NCI-H526 treated with DMSO at 0.1 percent for 48 hours (cell line): Measurements from ENCODE around the gene ZMIZ1.

Experiments used
- DNase-seq: peaks from one replicate; lab custom pipeline; 2025; lab: John Stamatoyannopoulos, UW

Gene ZMIZ1

DNA sequence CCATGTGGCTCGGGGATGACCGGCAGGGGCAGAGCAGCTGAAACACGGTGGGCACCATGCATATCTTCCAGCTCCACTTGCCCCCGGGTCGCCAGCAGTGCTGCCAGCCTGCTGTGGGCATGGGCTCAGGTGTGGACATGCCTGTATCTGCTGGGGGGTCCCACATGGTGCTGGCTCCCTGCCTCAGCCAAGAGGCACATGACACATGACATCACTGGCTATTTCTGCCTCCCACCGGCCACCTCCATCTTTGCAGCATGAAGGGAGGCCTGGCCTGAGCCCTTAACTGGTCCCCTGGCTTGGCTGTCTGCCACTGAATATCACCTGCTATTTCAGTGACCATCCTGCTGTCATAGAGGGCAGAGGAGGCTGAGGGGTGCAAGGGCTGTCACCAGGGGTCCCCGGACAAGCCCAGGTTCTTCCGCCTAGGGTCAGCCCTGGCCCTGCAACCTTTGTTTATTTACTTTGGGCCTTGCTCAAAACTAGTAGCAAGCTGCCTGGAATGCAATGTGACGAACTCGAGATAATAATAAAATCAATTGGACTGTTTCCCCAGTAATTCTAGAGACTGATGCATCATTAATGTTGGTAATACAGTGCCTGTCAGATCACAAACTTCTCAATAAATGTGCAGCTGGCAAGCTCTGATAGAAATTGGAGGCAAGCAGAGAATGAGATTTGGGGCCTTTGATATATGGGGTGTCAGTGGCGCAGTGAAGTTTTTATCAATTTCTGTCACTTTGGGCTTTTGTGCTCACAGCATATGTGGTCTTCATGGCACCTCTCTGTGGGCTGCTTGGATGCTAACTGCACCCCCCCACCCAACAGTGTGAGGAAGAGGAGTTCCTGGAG, 28.5 kb downstream of the ZMIZ1 start:
- no peak for DNase-seq

DNA sequence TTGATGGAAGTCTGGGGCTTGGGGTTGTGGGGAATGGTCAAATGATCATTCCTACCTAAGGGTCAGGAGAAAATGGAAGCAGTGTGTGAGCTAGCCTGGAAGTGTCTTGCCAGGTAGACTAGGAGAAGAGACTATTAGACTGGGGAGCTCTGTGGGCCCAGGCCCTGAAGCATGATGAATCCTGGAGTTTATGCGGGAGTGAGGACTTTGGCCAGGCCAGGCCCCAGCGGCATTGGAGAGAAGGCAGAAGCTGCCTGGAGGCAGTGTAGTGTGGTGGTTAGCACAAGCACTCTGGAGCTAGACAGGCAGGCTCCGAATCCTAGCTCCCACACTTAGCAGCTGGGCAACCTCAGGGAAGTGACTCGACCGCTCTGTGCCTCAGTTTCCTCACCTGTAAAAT, 29.3 kb downstream of the ZMIZ1 start:
- no peak for DNase-seq

DNA sequence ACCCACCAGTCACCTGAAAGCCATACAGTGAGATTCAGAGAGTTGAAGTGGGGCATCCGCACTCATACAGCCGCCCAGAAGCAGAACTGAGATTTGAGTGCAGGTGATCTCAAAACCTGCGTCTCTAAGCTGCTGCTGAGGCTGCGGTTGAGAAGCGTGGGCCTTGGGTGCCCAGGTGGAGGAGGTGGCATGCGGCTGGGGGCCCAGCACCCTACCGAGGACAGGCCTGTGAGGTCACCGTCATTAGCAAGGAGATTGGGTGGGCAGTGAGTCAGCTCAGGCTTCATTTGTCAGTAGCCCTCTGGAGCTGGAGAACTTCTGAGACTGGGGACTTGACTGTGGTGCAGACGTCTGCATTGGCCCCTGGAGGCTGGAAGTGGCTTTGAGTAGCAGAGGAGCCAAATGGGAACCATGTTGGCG, 29.8 kb downstream of the ZMIZ1 start:
- no peak for DNase-seq

DNA sequence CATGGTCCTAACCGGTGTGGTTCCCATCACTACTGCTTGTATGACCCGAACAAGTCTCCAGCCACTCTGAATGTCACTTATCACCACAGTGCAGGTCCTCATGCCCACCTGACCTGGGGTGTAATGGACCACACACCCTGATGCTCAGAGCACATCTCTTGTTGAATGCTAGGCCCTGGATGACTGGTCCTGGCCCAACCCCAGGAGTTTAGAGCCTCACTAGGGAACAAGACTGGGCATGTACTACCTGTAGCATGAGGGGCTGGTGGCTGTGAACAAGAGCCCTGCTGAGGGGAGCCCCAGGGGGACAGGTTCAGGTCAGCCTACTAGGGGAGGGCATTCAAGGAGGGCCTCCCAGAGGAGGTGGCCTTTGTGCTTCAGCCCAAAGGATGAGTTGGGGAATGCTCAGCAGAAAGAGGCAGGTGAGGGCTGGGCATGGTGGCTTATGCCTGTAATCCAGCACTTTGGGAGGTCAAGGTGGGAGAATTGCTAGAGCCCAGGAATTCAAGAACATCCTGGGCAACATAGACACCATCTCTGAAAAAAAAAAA, 31.2 kb downstream of the ZMIZ1 start:
- DNase-seq, result no peak

DNA sequence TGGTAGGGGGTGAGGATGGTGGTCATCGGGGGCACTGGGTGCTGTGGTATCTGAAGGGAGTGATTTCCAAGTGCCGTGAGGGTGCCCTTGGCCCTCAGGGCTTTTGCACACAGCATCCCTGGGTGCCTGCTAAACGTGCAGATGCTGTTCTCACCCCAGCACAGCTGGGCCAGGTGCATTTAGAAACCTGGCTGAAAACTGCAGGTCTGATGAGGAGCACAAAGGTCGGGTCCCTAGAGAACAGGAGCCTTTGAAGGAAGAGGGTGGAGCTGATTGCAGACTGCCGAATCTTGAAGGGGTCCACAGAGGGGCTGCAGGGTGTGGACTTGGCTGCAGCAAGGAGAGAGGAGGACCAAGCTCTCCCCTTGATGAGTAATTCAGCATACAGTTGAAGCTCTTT, 32.0 kb downstream of the ZMIZ1 start:
- DNase-seq, result no peak

DNA sequence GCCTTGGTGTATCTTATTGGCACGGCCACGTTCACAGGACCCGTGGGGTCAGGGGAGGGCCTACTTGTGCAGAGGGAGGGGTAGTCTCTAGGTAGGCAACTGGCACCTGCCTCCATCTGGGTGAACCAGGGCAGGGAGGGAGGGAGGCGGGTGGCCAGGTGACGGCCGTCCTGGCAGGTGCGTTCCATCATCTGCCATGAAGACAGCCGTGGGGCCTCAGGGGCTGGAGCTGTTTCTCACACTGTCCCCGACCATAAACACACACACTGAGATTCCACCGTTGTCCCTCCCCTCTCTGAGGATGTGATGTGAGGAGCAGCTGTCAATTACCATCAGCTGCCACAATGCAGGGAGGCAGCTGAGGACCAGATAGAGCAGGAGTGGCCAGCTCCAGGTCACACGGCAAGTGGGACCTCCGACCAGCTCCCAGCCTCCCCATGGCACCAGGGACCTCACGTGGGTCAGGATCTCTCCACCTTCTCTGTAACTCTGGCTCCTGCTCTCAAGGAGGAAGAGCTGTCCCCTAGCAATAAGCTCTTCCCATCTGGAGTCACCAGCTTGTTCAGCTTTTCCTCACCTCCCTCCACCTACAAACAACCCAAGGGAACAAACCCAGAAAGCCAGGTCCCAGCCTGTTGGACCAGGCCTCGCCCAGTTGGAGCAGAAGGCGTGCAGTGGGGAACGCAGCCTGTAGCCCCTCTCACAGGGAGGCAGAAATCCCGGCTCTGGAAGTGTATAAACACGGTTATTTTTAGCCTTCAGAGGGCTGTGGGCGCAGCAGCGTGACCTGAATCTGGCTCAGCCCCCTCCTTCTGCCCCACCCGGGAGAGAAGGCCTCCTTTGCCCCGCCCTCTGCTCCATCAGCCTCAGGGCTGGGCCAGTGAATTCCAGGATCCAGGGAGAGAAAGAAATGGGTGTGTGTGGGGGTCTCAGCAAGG, 33.1 kb downstream of the ZMIZ1 start:
- DNase-seq, result peak; percentile 32

DNA sequence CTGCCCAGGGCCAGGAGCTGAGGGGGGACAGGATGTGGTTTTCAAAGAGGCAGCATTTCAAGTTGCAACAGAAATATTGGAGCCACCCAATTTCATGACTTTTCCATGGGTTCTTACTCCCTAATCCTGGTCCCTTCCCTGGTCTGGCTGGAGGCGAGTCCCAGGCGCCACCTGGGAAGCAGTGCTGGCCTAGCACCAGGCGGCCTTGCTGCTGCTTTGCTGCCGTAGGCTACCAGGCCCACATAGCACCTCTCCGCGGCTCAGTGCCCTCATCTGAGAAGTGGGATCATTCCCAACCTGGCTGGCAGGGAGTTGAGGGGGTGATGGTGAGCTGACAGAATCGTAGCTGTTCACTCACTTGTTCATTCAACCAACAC, 33.7 kb downstream of the ZMIZ1 start:
- no peak for DNase-seq

DNA sequence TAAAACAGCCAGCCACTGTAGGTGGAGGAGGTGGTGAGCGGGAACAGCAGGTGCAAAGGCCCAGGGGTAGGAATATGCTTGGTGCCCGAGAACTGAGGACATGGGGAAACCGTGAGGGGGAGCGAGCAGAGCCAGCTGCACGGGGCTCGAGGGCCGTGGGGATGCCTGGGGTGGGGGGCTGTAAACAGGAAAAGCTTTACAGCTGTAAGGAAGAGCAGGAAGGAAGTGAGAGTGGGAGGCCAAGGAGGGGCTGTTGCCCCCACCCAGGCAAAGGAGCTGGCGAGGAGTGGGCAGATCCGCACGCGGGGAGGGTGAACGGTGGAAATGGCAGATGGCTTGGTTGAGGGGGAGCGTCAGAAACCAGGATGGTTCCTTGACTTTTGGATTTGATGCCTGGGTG, 34.4 kb downstream of the ZMIZ1 start:
- no peak for DNase-seq

DNA sequence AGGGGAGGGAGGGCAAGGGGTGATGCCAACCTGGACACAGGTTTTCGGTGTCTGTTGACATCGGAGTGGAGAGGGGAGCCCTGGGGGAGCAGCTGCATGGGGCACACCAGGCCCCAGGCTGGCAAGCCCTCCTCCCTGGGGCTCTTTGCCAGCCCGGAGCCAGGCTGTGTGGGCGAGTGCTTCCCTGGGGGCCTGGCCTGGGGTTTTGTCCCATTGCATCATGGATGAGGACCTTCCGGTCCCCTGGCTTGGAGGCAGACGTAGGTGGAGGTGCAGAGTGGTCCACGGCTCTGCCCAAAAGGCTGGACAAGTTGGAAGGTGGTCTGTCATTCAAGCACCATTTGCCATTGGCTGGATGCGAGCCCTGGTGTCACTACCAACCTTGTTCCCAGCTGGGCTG, 34.8 kb downstream of the ZMIZ1 start:
- no peak for DNase-seq

DNA sequence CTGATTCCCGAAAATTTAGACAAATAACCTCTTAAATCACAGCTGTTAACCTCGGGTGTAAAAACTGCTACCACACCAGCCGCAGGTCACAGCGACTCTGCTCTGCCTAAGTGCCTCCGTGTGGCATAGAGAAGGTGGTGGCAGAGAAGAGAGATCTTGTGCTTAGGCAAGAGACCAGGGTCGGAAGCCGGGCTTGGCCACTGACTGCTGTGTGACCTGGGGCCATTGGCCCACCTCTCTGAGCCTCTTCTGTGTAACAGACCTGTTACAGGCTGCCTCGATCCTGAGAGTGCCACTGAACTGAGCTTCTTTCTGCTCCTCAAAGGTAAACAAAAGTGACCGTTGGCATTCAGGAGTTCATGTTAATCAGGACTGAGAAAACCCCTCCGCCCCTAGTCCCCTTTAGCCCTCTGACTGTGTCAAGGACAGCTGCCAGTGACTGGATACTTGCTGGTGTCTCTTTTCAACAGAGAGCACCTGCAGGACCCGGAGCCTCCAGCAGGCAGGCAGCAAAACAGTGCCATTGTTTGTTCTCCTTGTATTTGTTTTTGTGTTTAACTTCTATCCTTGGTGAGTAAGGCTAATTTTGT, 36.5 kb downstream of the ZMIZ1 start:
- DNase-seq, result no peak

DNA sequence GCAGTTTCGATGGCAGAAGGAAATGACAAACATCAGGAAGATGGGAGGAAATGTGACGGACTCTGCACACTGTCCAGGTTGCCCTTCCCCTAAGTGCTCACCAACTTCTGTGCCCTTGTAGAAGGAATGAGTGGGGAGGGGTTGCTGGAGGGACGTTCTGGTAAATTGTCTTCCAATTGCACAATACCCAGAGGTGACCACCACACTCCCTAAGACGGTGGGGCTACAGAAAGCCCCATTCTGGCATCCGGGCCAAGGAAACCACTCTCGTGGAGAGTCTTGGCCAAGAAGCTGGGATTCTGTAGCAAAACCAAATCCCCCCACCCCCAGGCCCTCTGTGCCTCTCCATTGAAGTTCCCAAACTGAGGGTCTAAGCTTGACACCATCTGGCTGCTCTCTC, 37.1 kb downstream of the ZMIZ1 start:
- no peak for DNase-seq

DNA sequence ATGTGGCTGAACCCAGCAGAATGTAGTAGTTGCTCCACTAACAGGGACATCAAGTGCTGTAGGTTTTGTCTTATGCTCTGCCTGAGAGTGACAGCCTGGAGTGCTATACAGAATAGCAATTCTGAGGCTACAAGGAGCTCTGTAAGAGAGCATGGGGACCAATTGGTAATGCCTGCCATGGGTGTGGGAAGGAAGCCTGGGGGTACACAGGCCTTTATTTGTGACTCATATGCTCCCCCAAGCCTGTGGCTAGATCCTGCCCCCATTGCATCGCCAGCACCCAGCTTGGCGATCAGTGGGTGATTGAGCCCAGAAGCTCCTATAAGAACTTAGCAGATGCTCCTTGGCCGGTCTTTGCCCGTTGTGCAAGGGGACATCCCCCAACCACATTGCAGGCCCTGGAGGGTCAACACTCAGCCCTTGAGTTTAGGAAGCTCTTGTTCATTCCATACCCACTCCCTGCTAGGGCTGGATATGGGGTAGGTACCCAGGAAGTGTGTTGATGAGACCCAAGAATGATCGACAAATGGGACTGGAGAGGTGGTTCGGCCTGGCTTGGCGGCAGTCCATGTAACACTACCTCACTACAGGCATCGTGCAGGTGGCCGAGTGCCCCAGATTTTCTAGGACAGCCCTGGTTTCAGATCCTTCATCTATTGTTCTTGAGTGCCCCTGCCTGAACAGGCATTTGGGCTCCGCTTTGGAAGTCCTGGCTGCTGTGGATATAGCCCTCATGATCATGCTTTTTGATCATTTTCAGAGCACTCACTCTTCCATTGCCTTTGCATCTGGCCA, 37.7 kb downstream of the ZMIZ1 start:
- no peak for DNase-seq

DNA sequence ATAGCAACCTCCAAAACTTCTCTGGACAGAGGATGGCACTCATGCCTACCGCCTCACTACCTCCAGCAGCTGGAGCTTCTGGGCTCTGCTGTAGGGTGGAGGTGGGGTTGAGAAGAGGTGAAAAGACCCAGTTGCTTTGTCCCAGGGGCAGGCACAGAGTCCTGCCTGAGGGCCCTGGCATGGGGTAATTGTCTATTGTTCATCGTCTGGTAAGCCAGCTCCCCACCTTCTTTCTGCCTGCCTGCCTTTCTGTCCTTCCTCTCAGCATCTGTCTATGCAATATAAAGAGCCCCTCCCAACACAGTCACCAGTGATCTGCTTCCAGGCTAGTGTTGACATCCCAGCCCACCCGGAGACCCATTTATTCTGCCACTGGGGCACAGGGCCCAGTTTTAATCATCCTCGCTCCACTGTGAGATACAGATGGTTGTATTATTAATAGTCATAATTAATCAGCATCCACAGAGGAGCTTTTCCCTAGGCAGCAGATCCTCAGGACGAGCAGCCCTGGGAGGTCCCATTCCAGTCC, 39.0 kb downstream of the ZMIZ1 start:
- DNase-seq, result no peak

DNA sequence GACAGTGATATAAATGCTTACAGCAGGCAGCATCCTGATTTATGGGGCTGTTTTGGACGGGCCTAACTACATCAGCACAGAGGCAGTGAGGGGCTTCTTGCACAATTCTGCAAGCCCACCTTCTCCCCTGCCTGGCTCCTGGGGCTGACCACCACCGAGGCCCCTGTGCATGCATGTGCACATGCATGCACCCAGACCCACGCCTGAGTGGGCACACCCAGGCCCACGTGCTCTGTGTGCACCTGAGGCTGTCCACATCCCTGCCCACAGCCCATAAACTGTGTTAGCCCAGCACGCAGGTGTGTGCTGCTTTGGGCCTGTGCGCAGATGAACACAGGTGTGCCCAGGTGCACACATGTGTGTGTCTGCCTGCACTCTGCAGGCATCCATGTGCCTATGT, 40.0 kb downstream of the ZMIZ1 start:
- DNase-seq, result no peak

DNA sequence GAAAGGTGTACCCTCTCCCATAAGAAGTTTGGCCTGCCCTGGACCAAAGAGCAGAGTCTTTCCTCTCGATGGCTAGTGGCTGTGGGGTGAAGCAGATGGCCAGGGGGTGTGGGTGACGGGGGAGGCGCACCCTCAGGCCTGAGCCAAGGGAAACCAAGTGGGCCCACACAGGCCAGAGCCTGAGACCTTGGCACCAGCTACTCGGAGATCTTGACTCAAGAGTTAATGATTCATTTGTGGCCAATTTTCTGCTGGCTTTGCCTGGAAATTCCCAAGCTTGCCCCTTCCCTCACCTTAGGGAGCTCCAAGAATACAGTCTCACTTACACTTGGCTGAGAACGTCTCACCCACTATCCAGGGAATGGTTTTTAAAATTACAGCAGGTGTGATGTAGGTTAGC, 42.7 kb downstream of the ZMIZ1 start:
- no peak for DNase-seq

DNA sequence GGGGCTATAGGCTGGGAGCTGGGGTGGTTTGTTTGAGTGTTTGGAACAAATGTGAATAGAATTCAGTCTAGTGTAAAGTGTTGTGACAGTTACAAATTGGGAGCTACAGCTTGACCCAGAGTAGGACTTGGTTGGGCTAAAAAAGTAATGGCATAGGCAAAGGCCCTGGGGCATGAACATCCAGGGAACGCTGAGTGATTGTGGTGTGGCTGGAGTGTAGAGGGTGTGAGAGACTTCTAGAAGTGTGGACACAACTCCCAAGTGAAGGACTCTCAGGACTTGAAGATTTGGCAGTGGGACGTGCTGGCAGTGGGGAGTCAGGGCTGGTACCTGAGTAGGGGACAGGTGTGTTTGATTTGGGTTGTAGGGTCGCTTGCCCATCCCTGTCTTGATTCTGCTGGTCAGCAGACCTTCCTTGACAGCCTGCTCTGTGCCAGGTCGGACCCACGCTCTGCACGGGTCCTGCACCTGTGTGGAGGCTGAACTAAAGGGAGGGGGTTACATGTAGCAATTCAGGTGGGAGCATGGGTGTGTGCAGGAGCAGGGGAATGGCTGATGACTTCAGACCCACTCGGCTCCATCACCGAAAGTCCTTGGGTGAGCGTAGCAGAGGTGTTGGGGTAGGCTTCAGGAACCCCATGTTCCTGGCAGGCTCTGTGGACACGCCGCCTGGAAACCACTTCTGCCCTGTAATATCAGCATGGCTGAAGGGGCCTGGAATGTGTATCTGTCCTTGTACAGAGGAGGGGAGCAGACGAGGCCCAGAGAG, 43.3 kb downstream of the ZMIZ1 start:
- DNase-seq, result no peak

DNA sequence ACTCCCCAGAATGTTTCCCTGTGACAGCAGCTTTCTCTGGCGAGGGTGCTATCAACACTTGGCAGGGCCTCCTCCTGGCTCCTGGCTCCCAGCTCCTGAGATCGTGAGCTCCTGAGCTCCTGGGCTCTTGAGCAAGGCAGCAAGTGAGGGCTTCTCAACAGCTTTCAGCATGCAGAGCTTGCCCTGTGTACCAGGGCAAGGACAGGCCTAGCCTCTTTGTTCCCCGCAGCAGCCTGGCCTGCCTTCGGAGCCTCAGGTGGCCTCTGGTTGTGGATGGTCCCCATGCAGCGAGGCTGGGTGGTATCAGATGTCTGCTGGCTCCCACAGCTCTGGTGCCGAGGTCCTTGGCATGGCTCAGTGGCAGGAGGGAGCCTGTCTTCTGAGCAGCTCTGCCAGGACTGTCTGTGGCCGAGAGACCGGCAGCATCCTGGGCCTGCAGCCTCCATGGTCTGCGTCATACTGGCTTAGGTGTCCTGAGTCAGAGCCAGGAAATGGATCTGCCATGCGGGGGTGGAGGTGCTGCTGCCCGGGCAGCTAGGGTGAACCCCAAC, 44.2 kb downstream of the ZMIZ1 start:
- DNase-seq, result no peak

DNA sequence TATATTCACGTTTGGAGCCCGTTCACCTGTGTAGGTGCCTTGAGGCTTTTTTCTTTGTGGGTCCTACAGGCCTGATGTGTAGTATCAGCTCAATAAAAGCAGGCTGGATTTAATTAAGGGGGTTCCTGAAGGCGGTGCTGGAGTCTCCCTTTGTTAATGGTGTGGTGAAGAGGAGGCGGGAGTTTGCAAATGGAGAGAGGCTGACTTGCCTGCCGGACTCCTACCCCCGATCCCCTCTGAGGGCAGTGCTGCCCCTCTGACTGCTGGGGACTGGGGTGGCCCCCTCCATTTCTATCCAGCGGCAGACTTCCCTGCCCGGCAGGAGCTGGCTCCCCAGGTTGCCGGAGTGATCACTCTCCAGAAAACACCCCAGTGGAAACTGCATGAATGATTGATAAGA, 45.1 kb downstream of the ZMIZ1 start:
- DNase-seq, result no peak

DNA sequence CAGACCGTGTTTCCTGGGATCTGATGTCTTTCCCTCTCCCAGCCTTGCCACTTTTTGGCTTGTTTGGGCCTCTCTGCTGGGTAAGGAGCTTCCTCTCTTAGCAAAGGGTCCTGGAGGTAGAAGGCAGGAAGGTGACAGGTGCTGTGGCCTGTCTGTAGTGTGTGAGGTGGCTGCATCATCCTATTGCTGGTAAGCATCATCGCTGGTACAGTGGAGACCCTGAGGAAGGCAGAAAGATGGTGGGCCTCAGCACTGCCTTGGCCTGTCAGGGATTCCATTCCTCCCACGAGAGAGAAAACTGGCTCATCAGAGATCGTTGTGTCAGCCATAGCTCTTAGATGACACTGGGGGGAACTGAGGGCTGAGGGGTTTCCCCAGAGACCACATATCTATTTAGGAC, 46.5 kb downstream of the ZMIZ1 start:
- no peak for DNase-seq

DNA sequence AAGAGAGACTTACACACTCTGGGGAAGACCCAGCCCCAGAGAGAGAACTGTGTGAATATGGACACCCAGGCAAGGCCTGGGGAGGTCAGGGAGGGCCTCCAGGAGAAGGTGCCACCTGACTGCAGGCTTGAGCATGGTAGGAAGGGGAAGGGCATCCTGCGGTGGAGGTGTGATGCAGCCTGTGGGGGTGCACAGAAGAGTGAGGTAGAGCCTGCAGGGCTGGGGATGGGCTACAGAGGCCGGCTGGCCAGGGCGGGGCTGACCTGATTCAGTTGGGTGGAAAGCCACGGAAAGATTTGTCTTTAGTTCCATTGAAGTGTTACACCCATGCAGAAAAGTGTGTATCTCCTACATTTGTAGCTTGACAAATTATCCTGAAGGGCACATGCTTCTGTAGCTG, 47.6 kb downstream of the ZMIZ1 start:
- DNase-seq, result no peak
